Stimulated activated CD8-positive, alpha-beta memory T cell treated with anti-CD3 and anti-CD28 coated beads, Interleukin-7, amount 100 ng/mL, for 1 hour (primary cell): ENCODE data around the gene CELSR3.

ENCODE experiments used
- DNase-seq, 2 donors: peaks; one replicate each; pipeline ENCODE4 v3.0.0-alpha.2; 2020; ENCODE audit warnings: low read depth in 2 of 2

The CELSR3 gene

GRCh38 chr3:48662753-48663488, at the start of gene CELSR3:
CELSR3 (minus strand) TSS chr3:48662886; CDS start chr3:48662634, 252 bp downstream.
- DNase-seq: no peak

GRCh38 chr3:48711727-48712126, 49.0 kb upstream of the CELSR3 start:
- no peak for DNase-seq

GRCh38 chr3:48709051-48709461, 46.4 kb upstream of the CELSR3 start:
- DNase-seq: no peak

GRCh38 chr3:48708481-48708889, 45.8 kb upstream of the CELSR3 start:
- DNase-seq: no peak

GRCh38 chr3:48707157-48707556, 44.5 kb upstream of the CELSR3 start:
- no peak for DNase-seq

GRCh38 chr3:48702320-48702920, 39.7 kb upstream of the CELSR3 start:
- no peak for DNase-seq

DNA sequence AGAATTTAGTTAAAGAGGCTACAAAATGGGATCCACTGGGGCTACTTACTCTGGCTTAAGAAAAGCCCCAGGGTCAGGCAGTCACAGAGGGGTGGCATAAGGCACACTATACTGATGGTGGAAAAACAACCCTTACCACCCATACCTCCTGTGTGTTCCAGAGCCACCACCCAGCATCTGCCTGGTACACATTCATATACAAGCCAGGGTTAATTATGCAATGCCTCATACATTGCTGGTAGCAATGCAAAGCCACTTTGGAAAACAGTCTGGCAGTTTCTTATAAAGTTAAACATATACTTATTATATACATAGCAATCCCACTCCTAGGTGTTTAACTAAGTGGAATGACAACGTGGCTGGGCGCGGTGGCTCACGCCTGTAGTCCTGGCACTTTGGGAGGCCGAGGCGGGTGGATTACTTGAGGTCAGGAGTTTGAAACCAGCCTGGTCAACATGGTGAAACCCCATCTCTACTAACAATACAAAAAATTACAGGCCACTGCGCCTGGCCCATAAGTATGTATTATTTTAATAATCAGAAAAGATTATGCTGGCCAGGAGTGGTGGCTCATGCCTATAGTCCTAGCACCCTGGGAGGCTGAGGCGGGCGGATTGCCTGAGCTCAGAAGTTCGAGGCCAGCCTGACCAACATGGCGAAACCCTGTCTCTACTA, 38.2 kb upstream of the CELSR3 start:
- no peak for DNase-seq

DNA sequence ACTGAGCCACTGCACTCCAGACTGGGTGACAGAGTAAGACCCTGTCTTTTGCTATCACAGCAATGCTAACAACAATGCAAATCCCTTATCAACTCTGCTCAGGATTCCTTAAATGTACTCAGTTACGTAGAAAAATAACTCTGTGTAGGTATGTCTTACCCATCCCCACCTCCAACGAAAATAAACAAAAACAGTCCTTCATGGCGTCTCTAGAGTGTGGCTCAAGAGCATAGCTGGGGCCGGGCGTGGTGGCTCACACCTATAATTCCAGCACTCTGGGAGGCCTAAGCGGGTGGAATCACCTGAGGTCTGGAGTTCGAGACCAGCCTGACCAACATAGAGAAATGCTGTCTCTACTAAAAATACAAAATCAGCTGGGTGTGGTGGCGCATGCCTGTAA, 36.2 kb upstream of the CELSR3 start:
- DNase-seq: no peak

GRCh38 chr3:48697952-48698351, 35.3 kb upstream of the CELSR3 start:
- no peak for DNase-seq

DNA sequence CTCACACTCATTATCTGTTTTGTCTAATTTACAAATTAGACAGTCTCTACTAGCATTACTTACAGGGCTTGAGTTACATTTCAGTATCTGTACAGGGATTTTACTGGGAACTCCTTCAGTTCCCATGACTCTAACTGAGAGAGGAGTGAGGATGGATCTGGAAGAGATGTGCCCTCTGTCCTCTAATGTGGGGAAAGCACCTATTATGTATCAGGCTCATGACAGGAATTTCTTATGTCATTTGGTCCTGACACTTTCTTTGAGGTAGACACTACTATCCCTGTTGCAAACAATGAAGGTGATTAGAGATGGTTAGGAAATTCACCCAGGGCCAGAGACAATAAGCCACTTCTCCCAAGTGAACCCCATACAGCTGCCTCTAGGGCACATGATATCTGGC, 33.9 kb upstream of the CELSR3 start:
- DNase-seq: no peak

- no peak for DNase-seq
These were observed 33.5 kb upstream of the CELSR3 start for GRCh38 chr3:48696156-48696555.

- no peak for DNase-seq
These were observed 32.7 kb upstream of the CELSR3 start for GRCh38 chr3:48695393-48695753.

GRCh38 chr3:48694610-48695392, 32.1 kb upstream of the CELSR3 start:
- no peak for DNase-seq

DNA sequence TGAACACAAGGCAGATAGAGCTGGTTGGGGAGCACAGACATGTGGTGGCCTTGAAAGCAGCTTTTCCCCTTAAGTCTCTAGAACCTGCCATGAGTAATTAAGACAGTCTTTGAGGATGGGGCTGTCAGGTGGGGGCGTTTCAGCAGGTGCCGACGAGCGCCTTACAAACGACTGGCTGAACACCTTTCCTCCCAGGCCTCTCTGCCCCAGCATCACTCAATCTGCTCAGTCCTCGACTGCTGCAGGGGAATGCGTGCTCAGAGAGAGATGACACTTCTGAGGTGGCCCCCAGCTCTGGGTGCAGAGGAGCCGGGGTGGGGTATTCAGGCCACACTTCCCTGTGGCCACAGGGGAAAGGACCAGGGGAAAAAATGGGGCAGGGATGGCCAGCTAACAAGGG, 31.1 kb upstream of the CELSR3 start:
- no peak for DNase-seq

GRCh38 chr3:48692551-48692950, 29.9 kb upstream of the CELSR3 start:
- DNase-seq: no peak

DNA sequence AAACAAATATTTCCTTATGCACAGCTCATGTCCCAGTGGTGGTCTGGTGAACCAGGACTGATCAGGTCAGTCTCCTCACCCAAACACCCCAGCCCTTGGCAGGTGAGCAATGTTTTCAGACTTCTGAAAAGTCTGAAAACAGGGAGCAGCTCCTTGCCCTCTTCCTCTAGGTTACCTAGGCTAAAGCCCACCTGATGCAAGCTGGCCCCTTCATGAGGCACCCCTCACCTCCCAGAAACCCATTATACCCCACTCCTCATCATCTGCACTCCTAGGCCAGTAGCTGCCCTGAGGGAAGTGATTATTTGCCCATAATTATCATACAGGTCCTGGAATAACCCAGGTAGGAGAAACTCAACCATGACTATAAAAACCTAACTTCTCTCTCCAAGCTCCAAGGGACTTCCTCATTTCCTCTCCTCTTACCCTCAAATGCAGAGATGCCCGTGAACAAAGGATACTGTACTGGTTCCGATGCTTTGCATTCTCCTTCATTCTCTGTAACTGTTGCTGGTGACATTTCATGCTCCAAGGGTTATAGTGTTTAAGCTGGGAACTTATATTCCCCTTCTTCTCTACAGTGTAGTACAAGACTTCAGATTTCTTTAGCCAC, 28.3 kb upstream of the CELSR3 start:
- no peak for DNase-seq

- DNase-seq: no peak
These were observed 26.7 kb upstream of the CELSR3 start for GRCh38 chr3:48689384-48689783.

DNA sequence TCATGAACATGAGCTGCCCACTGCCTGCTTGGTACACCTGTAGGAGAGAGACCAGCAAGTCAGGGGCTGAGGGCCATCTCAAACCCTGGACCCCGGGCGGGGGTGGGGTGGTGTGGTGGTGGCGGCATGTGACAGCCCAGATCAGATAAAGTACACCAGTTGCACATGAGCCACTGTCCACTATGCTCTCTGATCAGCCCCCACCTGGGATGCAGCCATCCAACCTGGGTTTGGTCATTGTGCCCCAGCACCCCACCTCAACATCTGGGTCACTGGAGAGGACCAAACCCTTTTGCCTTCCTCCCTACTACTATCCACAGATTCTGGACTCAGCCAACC, 26.0 kb upstream of the CELSR3 start:
- DNase-seq: no peak

DNA sequence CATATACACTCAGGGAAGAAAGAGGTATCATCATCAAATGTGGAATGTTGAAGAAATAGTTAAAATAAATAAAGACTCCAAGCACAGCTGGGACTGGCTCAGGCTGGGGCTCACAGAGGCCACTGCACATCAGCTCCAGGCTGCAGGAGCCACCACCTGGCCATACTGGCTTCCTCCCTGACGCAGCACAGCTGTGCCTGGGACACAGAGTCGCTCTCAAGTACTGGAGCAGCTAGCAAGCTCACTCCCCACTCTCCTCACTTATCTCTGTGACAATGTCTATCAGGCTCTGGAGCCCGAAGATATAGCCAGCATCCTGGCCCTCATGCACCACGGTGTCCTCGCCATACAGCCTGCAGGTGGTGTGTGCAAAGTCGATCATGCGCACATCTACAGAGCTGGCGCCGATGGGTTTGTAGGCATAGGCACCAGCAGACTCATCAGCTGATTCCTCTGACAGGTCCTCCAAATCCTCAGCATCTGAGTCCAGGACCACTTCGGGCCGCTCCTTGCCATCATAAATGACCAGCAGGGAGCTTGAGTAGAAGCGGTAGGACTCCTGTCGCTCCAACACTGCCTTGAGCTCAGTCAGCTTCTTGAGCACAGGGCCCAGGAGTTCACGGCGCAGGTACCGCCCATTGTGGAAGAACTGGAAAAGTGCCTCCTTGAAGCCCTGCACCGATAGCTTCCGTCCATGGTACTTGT, 25.5 kb upstream of the CELSR3 start:
- DNase-seq: no peak

DNA sequence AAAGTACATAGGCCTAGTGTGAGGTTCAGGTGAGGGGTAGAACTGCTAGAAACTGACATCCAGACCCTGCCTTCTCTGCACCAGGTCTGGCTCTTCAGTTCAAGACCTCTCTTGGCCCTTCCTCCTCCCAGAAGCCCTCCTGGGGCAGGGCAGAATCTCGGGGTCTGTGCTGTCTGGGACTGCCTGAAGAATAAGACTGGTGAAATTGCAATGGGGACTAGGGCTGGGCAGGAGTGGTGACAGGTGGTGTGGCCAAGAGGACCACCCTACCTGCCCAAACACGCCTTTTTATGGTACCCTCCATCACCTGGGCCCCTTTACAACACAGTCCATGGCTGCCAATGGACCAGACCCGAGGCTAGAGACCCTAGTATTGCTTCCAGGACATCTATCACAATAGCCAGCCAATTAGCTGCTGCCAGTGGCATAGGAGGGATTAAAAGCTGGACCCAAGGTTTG, 24.6 kb upstream of the CELSR3 start:
- no peak for DNase-seq

- DNase-seq: no peak
These were observed 24.0 kb upstream of the CELSR3 start for GRCh38 chr3:48686538-48687219.
